B cell (primary cell): ENCODE results near the gene SLC39A12. TPM values are rescaled to one million over a fixed set of nuclear protein-coding genes. Genes with fewer than 3 reads are reported as not detected.

Source experiments
- ATAC-seq: fragments of 200-7000 bp; cut with Tn5 transposase; one replicate; pipeline ENCODE4 v1.10.0; 2021; ENCODE audit warnings: low read depth, mild to moderate bottlenecking, moderate number of reproducible peaks, moderate library complexity
- CTCF ChIA-PET: fragments of 350-600 bp; sonication (Branson Sonifier 250); formaldehyde crosslinking; loops from one replicate; lab custom pipeline; 2021; ENCODE audit warnings: antibody characterized with exemption, inconsistent platforms; lab: Charles Lee
- POLR2A ChIA-PET: fragments of 350-600 bp; sonication (Branson Sonifier 250); formaldehyde crosslinking; loops from one replicate; lab custom pipeline; 2021; ENCODE audit warnings: antibody characterized with exemption; lab: Charles Lee
- DNase-seq: peaks from one replicate; pipeline ENCODE4 v3.0.0; 2013
- H2AFZ ChIP-seq: 2 replicates; pipeline ENCODE4 v1.6.1; 2012; ENCODE audit warnings: mild to moderate bottlenecking, low read depth, low read length; ENCODE audit not compliant: insufficient read depth, poor library complexity, severe bottlenecking
- H3K27ac ChIP-seq, 2 donors: 1 replicate in 1 of 2; 2 replicates in 1 of 2; pipeline ENCODE4 v1.5.1; 2012 to 2013; ENCODE audit warnings: low read length in 2 of 2, mild to moderate bottlenecking in 2 of 2, moderate library complexity in 1 of 2
- H3K27me3 ChIP-seq, 4 experiments: fragments of 200-600 bp in 1 of 4; sonication (generic) in 1 of 4; replicated peaks in 1 of 4; 1 replicate in 2 of 4; 2 replicates in 2 of 4; pipeline versions ENCODE4 v1.6.1 to v1.7.0; 2013 to 2016; ENCODE audit warnings: low read length in 3 of 4, mild to moderate bottlenecking in 2 of 4, mixed read lengths in 1 of 4, moderate library complexity in 1 of 4; ENCODE audit not compliant: insufficient read depth in 4 of 4, control insufficient read depth in 3 of 4; ENCODE audit errors: control extremely low read depth in 1 of 4
- H3K36me3 ChIP-seq, 2 experiments: replicated peaks in 1 of 2; 1 replicate in 1 of 2; 2 replicates in 1 of 2; pipeline versions ENCODE4 v1.6.1 to v1.7.1; 2013; ENCODE audit warnings: low read length in 1 of 2; ENCODE audit not compliant: insufficient read depth in 2 of 2, control insufficient read depth in 1 of 2; ENCODE audit errors: control extremely low read depth in 1 of 2, extremely low read depth in 1 of 2
- H3K4me1 ChIP-seq, 2 donors: fragments of 200-600 bp in 1 of 2; sonication (generic) in 1 of 2; 1 replicate in 1 of 2; 2 replicates in 1 of 2; pipeline versions ENCODE4 v1.5.1 to v1.6.1; 2013 to 2017; ENCODE audit warnings: low read length in 2 of 2; ENCODE audit not compliant: control insufficient read depth in 2 of 2, insufficient read depth in 2 of 2
- H3K4me2 ChIP-seq: replicated peaks from 2 replicates; pipeline ENCODE3; 2012; ENCODE audit warnings: mild to moderate bottlenecking, low read depth, low read length; ENCODE audit not compliant: poor library complexity, severe bottlenecking
- H3K4me3 ChIP-seq, 5 experiments: fragments of 200-600 bp in 1 of 5; sonication (generic) in 1 of 5; 1 replicate in 3 of 5; 2 replicates in 2 of 5; pipeline versions ENCODE4 v1.5.1 to v1.7.0; 2011 to 2016; ENCODE audit warnings: low read length in 4 of 5, mild to moderate bottlenecking in 4 of 5, low read depth in 2 of 5, control low read depth in 1 of 5, moderate library complexity in 1 of 5; ENCODE audit not compliant: insufficient read depth in 1 of 5; ENCODE audit errors: control extremely low read depth in 1 of 5, extremely low read depth in 1 of 5
- H3K79me2 ChIP-seq: fragments of 200-600 bp; sonication (generic); one replicate; pipeline ENCODE4 v1.6.0; 2016; ENCODE audit warnings: low read length; ENCODE audit not compliant: control insufficient read depth, insufficient read depth
- H3K9ac ChIP-seq: fragments of 200-600 bp; sonication (generic); 2 replicates; pipeline ENCODE4 v1.6.1; 2017; ENCODE audit warnings: mild to moderate bottlenecking, low read length, moderate library complexity
- H3K9me3 ChIP-seq, 3 donors: one replicate each; pipeline versions ENCODE4 v1.6.1 to v1.7.1; 2013; ENCODE audit warnings: low read length in 2 of 3; ENCODE audit not compliant: control insufficient read depth in 2 of 3, insufficient read depth in 1 of 3; ENCODE audit errors: control extremely low read depth in 1 of 3
- H4K20me1 ChIP-seq: 2 replicates; pipeline ENCODE4 v1.6.0; 2012; ENCODE audit warnings: mild to moderate bottlenecking, low read length; ENCODE audit not compliant: insufficient read depth, control insufficient read depth, poor library complexity, severe bottlenecking
- H3K27ac Mint-ChIP-seq: one replicate; pipeline ENCODE4 v1.8.0; 2021; ENCODE audit warnings: mixed read lengths
- H3K27me3 Mint-ChIP-seq: one replicate; pipeline ENCODE4 v1.8.0; 2021; ENCODE audit warnings: mixed read lengths
- H3K4me1 Mint-ChIP-seq: one replicate; pipeline ENCODE4 v1.8.0; 2021; ENCODE audit warnings: mixed read lengths
- H3K4me3 Mint-ChIP-seq: one replicate; pipeline ENCODE4 v1.8.0; 2021; ENCODE audit warnings: mixed read lengths
- H3K9me3 Mint-ChIP-seq: one replicate; pipeline ENCODE4 v1.8.0; 2022; ENCODE audit warnings: mixed read lengths; ENCODE audit not compliant: insufficient read depth
- EZH2 ChIP-seq: IDR thresholded peaks from 2 replicates; pipeline ENCODE4 v1.6.1; 2012; ENCODE audit warnings: borderline replicate concordance, low read depth, mild to moderate bottlenecking, moderate library complexity, low read length; ENCODE audit not compliant: insufficient read depth, poor library complexity, severe bottlenecking
- WGBS: methylation state at CpG from one replicate; pipeline ENCODE4 v1.1.5; 2013; ENCODE audit warnings: missing lambda C conversion rate; ENCODE audit not compliant: insufficient coverage; 5-methylcytosine and 5-hydroxymethylcytosine counted together
- intact Hi-C: fragments of 100-400 bp; cut with micrococcal nuclease; formaldehyde crosslinking; loops from one replicate; pipeline ENCODE4 v1.10.0; 2022
- polyA plus RNA-seq: library from polyadenylated mRNA; depleted of rRNA; stranded (reverse); fragments of >200 nt; gene quantifications from 2 replicates; pipeline ENCODE4 v1.2.3, GENCODE V29; 2012
- total RNA-seq, 2 donors: library from RNA; stranded (reverse); fragments of 120-200 nt in 1 of 2; gene quantifications; 1 replicate in 1 of 2; 2 replicates in 1 of 2; pipeline versions ENCODE4 v1.2.3 to v1.2.4, GENCODE V29; 2013 to 2022
- TF ChIP-seq, protein P1 (sequence below): fragments of 200-600 bp; IDR thresholded peaks from one replicate; pipeline ENCODE4 v1.8.0; 2022; ENCODE audit warnings: antibody characterized with exemption, mild to moderate bottlenecking

SLC39A12 gene
- total and polyA plus RNA-seq, 2 donors (not counting 1 experiment from before 2014, with no cell fraction given), result not detected

GRCh38 chr10:18068401-18068800, 116.7 kb downstream of the SLC39A12 start:
- no peak overlapping the region for H2AFZ ChIP-seq
- DNase-seq (no peak), ATAC-seq (no peak)
- no CpG with 5 or more reads among the region's 4 CpGs for WGBS
- no peak overlapping the region for H3K9ac ChIP-seq
- H3K36me3 ChIP-seq, result no peaks in the 10 kb centered on the region
- ChIA-PET CTCF (no interaction called here), POLR2A (no interaction called here)
- TF ChIP-seq, protein P1, sequence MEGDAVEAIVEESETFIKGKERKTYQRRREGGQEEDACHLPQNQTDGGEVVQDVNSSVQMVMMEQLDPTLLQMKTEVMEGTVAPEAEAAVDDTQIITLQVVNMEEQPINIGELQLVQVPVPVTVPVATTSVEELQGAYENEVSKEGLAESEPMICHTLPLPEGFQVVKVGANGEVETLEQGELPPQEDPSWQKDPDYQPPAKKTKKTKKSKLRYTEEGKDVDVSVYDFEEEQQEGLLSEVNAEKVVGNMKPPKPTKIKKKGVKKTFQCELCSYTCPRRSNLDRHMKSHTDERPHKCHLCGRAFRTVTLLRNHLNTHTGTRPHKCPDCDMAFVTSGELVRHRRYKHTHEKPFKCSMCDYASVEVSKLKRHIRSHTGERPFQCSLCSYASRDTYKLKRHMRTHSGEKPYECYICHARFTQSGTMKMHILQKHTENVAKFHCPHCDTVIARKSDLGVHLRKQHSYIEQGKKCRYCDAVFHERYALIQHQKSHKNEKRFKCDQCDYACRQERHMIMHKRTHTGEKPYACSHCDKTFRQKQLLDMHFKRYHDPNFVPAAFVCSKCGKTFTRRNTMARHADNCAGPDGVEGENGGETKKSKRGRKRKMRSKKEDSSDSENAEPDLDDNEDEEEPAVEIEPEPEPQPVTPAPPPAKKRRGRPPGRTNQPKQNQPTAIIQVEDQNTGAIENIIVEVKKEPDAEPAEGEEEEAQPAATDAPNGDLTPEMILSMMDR, result no peak
- TF ChIP-seq EZH2, result no peak
- H3K27ac Mint-ChIP-seq, result no peak overlapping the region
- H3K9me3 Mint-ChIP-seq, result no peaks in the 10 kb centered on the region
- no peaks in the 10 kb centered on the region for H3K79me2 ChIP-seq
- H3K4me3 ChIP-seq, result no peak overlapping the region
- no peak overlapping the region for H3K4me3 Mint-ChIP-seq
- no peaks in the 10 kb centered on the region for H3K27me3 Mint-ChIP-seq
- intact Hi-C loops, result no loop called here
- H3K4me1 Mint-ChIP-seq, result no peaks in the 10 kb centered on the region
- H3K9me3 ChIP-seq, result no peaks in the 10 kb centered on the region
- H3K4me1 ChIP-seq, result no peaks in the 10 kb centered on the region
- no peak overlapping the region for H3K27ac ChIP-seq
- H4K20me1 ChIP-seq, result no peaks in the 10 kb centered on the region
- H3K4me2 ChIP-seq, result no peak overlapping the region
- no peaks in the 10 kb centered on the region for H3K27me3 ChIP-seq

DNA sequence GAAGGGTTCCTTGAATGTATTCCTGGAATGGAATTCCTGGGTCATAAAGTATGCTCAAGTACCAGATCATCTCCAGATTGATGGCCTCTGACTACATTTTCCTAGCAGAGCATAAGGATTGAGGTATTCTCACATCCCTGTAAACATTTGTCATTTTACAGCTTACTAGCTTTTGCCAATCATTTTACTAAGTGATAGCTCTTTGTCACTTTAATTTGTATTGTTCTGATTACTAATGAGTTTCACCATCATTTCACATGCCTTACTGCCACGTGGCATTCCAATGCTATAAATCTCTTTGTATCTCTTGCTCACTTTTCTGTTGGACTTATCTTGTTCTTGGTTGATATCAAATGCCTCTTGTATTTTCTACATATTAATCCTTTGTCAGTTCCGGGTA, 119.9 kb downstream of the SLC39A12 start:
- H3K9ac ChIP-seq, result no peak overlapping the region
- no peaks in the 10 kb centered on the region for H3K9me3 Mint-ChIP-seq
- no peak overlapping the region for H2AFZ ChIP-seq
- H3K9me3 ChIP-seq, result no peaks in the 10 kb centered on the region
- TF ChIP-seq, protein P1, result no peak
- no peak for TF ChIP-seq EZH2
- no peaks in the 10 kb centered on the region for H3K79me2 ChIP-seq
- CTCF ChIA-PET, result no interaction called here
- no peak for DNase-seq
- ATAC-seq, result no peak
- no peaks in the 10 kb centered on the region for H3K27me3 ChIP-seq
- intact Hi-C loops, result no loop called here
- no peak overlapping the region for H3K4me3 ChIP-seq
- POLR2A ChIA-PET, result no interaction called here
- H3K4me2 ChIP-seq, result no peak overlapping the region
- H3K4me1 Mint-ChIP-seq, result no peaks in the 10 kb centered on the region
- no peaks in the 10 kb centered on the region for H3K4me1 ChIP-seq
- no peak overlapping the region for H3K27ac ChIP-seq
- WGBS, result no CpG with 5 or more reads among the region's 2 CpGs
- H3K27me3 Mint-ChIP-seq, result no peaks in the 10 kb centered on the region
- H3K36me3 ChIP-seq, result no peaks in the 10 kb centered on the region
- H4K20me1 ChIP-seq, result no peaks in the 10 kb centered on the region
- no peak overlapping the region for H3K27ac Mint-ChIP-seq
- no peak overlapping the region for H3K4me3 Mint-ChIP-seq
